ENCODE data around the gene RARS1. TPM values are rescaled to one million over a fixed set of nuclear protein-coding genes. Genes with fewer than 3 reads are reported as not detected.
A peak's percentile ranks its signal among the peaks of the same experiment; 100 is the strongest.

RARS1 gene
- total and polyA plus RNA-seq, 2 of the 8 experiments (the other 6 are each of a cell fraction or from before 2014, with no cell fraction given) = 30.2 to 108 TPM

- no peak overlapping the region for H3K27ac ChIP-seq (ENCODE audit: low read depth, low read length)
- 97% methylated on average over 12 of the region's 12 CpGs; no CpG with 5 or more reads in 1 of the 2 experiments for WGBS, 2 experiments (ENCODE audit: extremely low coverage in 1 of 2, insufficient coverage in 1 of 2, insufficient read length in 1 of 2, insufficient replicate concordance in 2 of 2, low coverage in 1 of 2, low lambda C conversion rate in 2 of 2, missing lambda C conversion rate in 1 of 2)
- FAIRE-seq = no peak
Measured at GRCh38 chr5:168455201-168455600, 31.1 kb upstream of the RARS1 start.

More at GRCh38 chr5:168455201-168455600, 31.1 kb upstream of the RARS1 start:
- H3K23me2 ChIP-seq (ENCODE audit: low read depth, low read length) = no peaks in the 10 kb centered on the region
- H3K79me1 ChIP-seq (ENCODE audit: low read depth, low read length) = no peaks in the 10 kb centered on the region
- H2BK12ac ChIP-seq (ENCODE audit: low read depth, low read length) = no peak overlapping the region
- H4K5ac ChIP-seq (ENCODE audit: insufficient read length, low read depth, low read length) = no peak overlapping the region
- no peaks in the 10 kb centered on the region for H3K79me2 ChIP-seq (ENCODE audit: control insufficient read depth in 1 of 2, insufficient read depth in 2 of 2, low read length in 2 of 2)
- H2BK15ac ChIP-seq (ENCODE audit: low read length) = no peak overlapping the region
- H4K20me1 ChIP-seq (replicated peaks in 1 of 2; ENCODE audit: control insufficient read depth in 1 of 2, insufficient read depth in 2 of 2, low read length in 2 of 2) = no peaks in the 10 kb centered on the region
- no peak overlapping the region for H2BK5ac ChIP-seq (ENCODE audit: low read depth, low read length)
- H2BK20ac ChIP-seq (ENCODE audit: low read length) = no peak overlapping the region
- no peaks in the 10 kb centered on the region for H3K27me3 ChIP-seq (replicated peaks in 1 of 4; ENCODE audit: control insufficient read depth in 3 of 4, extremely low read depth in 1 of 4, insufficient read depth in 3 of 4, low read length in 3 of 4)
- no peak overlapping the region for H3K4ac ChIP-seq (replicated peaks; ENCODE audit: insufficient read length, low read depth, low read length)
- no peak overlapping the region for H3K14ac ChIP-seq (ENCODE audit: insufficient read length)
- H3K9me3 ChIP-seq (ENCODE audit: insufficient read depth in 2 of 2, low read depth in 1 of 2, low read length in 1 of 2) = no peaks in the 10 kb centered on the region
- no peak for TF ChIP-seq KDM1A (IDR thresholded peaks at IDR 0.05; ENCODE audit: borderline replicate concordance, low read length)
- TF ChIP-seq ZNF274 (IDR thresholded peaks at IDR 0.05; ENCODE audit: borderline replicate concordance, extremely low read depth, low read length) = no peak
- no peak for TF ChIP-seq KDM5A (IDR thresholded peaks at IDR 0.05; ENCODE audit: low read length)
- no peak for TF ChIP-seq MAFK (IDR thresholded peaks at IDR 0.05; ENCODE audit: low read depth, low read length)
- TF ChIP-seq EGR1 (IDR thresholded peaks at IDR 0.05; ENCODE audit: borderline replicate concordance, low read depth, low read length) = no peak
- H3K4me3 ChIP-seq (ENCODE audit: extremely low read depth in 1 of 4, insufficient read depth in 2 of 4, low read depth in 3 of 4, low read length in 4 of 4) = no peak overlapping the region
- DNase-seq (ENCODE audit: low read depth in 1 of 2, low spot score in 2 of 2) = no peak
- H4K8ac ChIP-seq (ENCODE audit: extremely low read depth, insufficient read depth, low read length) = peak overlapping the region; percentile 35; the same call in 1 of the 2 replicates
- peaks cover 2 to 44% (median 27%) of the 10 kb centered on the region in 4 experiments; a peak in 7 of 8 replicates for H3K36me3 ChIP-seq (ENCODE audit: control insufficient read depth in 2 of 4, insufficient read depth in 4 of 4, low read length in 3 of 4)
- H2BK120ac ChIP-seq (replicated peaks; ENCODE audit: low read depth, low read length) = no peak overlapping the region
- H3K23ac ChIP-seq (ENCODE audit: insufficient read length) = no peak overlapping the region
- CTCF ChIA-PET (ENCODE audit: partially characterized antibody) = interaction anchor here (1.1 kb wide), 1 partner anchor 29 kb away, joined by 4 read pairs; no protein-coding TSS in a partner anchor
- H3K4me2 ChIP-seq (ENCODE audit: insufficient read depth in 1 of 2, low read depth in 2 of 2, low read length in 2 of 2) = no peak overlapping the region
- H2AK5ac ChIP-seq (ENCODE audit: low read depth, low read length) = no peak overlapping the region
- POLR2A ChIA-PET (ENCODE audit: partially characterized antibody) = no interaction called here
- H3K18ac ChIP-seq (ENCODE audit: extremely low read depth, low read length) = no peak overlapping the region
- no peak overlapping the region for H3K56ac ChIP-seq (replicated peaks; ENCODE audit: insufficient read length, low read depth, low read length)
- H4K91ac ChIP-seq (replicated peaks; ENCODE audit: insufficient read length, low read length) = no peak overlapping the region
- no peak overlapping the region for H3K9ac ChIP-seq (replicated peaks in 1 of 4; ENCODE audit: extremely low read depth in 1 of 4, low read depth in 3 of 4, low read length in 3 of 4)
- no peaks in the 10 kb centered on the region; a peak in 1 of 7 replicates for H3K4me1 ChIP-seq (replicated peaks in 1 of 4; ENCODE audit: control insufficient read depth in 3 of 4, insufficient read depth in 4 of 4, low read length in 3 of 4)
- no peak overlapping the region for H2AFZ ChIP-seq (ENCODE audit: low read length)
